VCaP (cell line): ENCODE measurements around the gene YEATS2.

Experiments
- H3K27ac ChIP-seq: fragments of 450-650 bp; 2 replicates; pipeline ENCODE4 v1.5.1; 2017
- CTCF ChIP-seq: fragments of 450-650 bp; conservative IDR thresholded peaks from 2 replicates; pipeline ENCODE4 v1.5.1; 2017; ENCODE audit warnings: mild to moderate bottlenecking, moderate library complexity

Gene YEATS2

GRCh38 chr3:183829466-183829865, 131.9 kb downstream of the YEATS2 start:
- no peak for TF ChIP-seq CTCF
- no peak overlapping the region for H3K27ac ChIP-seq

- TF ChIP-seq CTCF, result no peak
Observed at GRCh38 chr3:183830187-183830586, 132.6 kb downstream of the YEATS2 start.

GRCh38 chr3:183833516-183833915, 135.9 kb downstream of the YEATS2 start:
- TF ChIP-seq CTCF, result no peak
- no peak overlapping the region for H3K27ac ChIP-seq

More at GRCh38 chr3:183830187-183830586, 132.6 kb downstream of the YEATS2 start:
- no peak overlapping the region for H3K27ac ChIP-seq

GRCh38 chr3:183837390-183837789, 139.8 kb downstream of the YEATS2 start:
- no peak overlapping the region for H3K27ac ChIP-seq
- no peak for TF ChIP-seq CTCF

GRCh38 chr3:183837894-183838293, 140.3 kb downstream of the YEATS2 start:
- no peak for TF ChIP-seq CTCF
- no peak overlapping the region for H3K27ac ChIP-seq

- H3K27ac ChIP-seq, result no peak overlapping the region
- TF ChIP-seq CTCF, result no peak
Observed at GRCh38 chr3:183839751-183840150, 142.2 kb downstream of the YEATS2 start.

GRCh38 chr3:183844606-183845005, 147.0 kb downstream of the YEATS2 start:
- H3K27ac ChIP-seq, result peak overlapping the region; percentile 86
- no peak for TF ChIP-seq CTCF

- TF ChIP-seq CTCF, result no peak
Observed at GRCh38 chr3:183845090-183845489, 147.5 kb downstream of the YEATS2 start.

More at GRCh38 chr3:183845090-183845489, 147.5 kb downstream of the YEATS2 start:
- peak overlapping the region; percentile 86 for H3K27ac ChIP-seq
